OCI-M1 (cell line): ENCODE measurements around the gene LRRC45.
"Not testable (repeated sequence)": the region's sequence is repeated elsewhere in the genome, so short reads cannot be mapped to it uniquely, and the experiment has no call there.

Experiments used
- DNase-seq: peaks from one replicate; lab custom pipeline; 2025; lab: John Stamatoyannopoulos, UW

Gene LRRC45

GRCh38 chr17:82022981-82023446, at the start of gene LRRC45:
TSS of gene LRRC45 (plus strand) at chr17:82023305. CDS start at chr17:82023644, 339 bp downstream.
- peak; percentile 99 for DNase-seq

DNA sequence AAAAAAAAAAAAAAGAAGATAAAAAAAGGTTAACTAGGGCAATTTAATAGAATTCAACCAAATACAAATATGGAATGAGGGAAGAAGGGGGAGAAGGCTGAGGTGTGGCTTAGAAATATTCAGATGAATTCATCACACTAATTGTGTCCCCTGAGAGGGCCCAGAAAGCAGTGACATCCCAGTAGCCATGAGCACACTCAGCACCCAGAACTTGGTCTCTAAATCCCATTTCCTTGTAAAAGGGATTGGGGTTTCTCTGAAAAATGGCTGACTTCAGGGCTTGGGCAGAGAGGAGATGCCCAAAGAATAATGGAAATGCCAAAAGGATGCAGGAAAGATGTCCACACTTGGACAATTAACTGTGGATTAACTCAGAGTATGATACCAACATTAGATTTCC, 49.7 kb upstream of the LRRC45 start:
- no peak for DNase-seq

DNA sequence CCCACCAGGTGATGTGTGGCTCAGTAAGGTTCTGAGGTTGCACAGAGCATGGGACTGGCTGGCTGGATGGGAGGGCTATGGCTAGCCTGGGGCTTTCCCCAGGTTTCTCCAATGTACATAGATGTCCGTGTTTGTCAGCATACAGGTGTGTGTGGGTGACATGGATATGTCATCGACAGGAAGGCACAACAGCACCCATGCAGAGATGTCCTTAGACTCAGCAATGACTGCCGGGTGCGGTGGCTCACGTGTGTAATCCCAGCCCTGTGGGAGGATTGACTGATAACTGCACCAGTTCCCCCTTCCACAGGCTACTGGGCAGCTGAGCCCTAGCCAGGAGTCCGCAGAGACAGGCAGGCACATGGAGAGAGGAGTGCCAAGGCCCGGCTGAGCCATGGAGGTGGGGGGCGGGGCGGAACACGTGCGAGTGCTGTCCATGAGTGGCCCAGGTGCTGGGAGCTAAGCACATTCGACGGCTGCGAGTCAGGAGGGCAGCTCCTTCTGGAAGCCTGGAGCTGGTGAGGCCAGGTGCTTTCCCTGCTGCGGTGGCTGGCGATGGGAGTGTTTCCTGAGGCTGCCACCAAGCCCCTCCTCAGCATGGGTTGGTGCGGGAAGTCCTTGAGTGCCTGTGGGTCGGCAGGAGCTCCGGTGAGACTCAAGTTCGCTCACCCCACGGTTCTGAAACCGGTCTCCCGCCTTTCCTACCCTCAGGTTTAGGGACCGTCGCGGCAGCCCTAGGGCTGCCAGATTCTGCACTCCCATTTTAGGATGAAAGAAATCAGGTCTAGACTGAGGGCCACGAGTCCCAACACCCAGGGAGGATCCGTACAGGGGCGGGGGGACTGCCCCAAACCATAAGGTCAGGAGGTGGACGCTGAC, 46.5 kb upstream of the LRRC45 start:
- peak; percentile 64 for DNase-seq

GRCh38 chr17:81977211-81977808, 45.8 kb upstream of the LRRC45 start, which contains the start of gene ASPSCR1:
TSS of gene ASPSCR1 (plus strand) at chr17:81977629. CDS start at chr17:81977647, 18 bp downstream.
- DNase-seq, result peak; percentile 93

DNA sequence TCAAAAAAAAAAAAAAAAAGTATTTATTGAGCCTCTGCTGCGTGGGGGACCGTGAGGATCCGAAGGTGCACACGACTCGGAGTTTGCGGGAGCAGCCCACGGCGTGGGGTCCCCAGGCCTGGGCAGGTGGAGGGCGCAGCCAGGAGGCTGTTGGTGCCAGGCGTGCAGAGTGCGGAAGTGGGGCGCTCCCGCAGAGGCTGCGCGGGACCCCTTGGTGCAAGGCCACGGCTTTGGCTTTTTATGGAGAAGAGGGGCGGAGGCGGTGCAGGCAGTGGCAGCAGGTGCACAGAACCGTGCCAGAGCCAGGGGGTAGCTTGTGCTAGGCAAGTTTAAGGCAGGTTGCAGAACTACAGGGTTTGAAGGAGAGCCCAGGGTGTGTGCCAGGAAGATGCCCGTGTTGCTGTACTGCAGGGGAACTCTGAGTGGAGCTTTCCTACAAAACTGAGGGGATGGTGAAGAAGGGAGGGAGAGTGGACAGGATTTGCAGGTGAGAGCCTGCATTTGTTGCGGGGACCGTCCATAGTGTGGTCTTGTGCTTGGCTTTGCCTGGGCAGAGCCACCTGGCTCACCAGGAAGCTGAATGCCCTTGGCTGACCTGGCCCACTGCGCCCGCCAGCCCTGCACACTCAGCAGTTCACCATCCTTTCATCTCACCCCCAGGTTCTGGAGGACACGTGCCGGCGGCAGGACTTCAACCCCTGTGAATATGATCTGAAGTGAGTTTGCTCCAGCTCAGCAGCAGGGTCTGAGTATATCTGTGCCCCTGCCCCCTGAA, 44.4 kb upstream of the LRRC45 start:
- DNase-seq, result no peak

GRCh38 chr17:81980122-81980521, 43.0 kb upstream of the LRRC45 start:
- DNase-seq, result no peak

DNA sequence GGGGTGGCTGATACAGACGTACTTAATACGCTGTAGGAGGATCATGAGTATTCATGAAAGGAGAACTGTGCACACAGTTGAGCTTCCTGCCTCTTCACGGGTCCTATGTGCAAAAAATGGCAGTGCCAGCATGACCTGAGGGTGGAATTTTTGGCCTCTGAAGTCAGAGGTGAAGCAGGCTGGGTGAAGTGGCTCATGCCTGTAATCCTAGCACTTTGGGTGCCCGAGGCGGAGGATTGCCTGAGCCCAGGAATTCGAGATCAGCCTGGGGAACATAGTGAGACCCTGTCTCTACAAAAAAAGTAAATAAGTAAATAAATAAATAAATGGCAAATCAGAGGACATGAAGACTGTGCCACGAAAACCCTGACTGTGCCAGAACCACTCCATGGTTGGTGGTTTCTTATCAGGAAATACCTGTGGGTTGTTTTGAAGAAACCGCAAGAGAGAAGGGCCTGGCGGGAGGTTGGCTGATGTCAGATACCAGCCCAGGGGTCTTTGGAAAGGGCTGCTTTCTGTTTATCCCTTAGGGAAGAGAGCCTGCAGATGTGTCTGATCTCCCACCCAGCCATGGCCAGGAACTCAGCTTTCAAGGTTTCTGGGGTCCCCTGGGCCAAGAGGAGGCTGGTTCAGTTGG, 42.3 kb upstream of the LRRC45 start:
- peak; percentile 63 for DNase-seq

- not testable (repeated sequence) for DNase-seq
Measured at GRCh38 chr17:81981511-81981910, 41.6 kb upstream of the LRRC45 start.

DNA sequence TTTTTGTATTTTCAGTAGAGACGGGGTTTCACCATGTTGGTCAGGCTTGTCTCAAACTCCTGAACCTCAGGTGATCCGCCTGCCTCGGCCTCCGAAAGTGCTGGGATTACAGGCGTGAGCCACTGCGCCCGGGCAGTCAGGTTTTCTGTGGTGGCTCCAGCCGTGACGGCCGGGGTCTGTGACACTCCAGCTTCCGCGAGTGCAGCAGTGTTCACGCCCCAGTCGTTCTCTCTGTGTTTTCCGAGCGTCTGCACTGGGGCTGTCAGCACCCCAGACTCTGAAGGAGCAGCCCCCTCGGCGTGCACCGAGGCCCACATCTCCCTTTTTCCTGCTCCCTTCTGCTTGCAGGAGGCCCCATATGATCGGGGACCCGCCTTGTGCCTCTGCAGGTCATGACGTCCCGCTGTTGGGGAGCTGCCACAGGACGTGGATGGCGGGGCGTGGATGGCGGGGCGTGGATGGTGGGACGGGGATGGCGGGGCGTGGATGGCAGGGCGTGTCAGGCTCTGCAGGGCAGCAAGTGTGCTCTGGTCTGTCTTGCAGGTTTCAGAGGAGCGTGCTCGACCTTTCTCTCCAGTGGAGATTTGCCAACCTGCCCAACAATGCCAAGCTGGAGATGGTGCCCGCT, 40.0 kb upstream of the LRRC45 start:
- no peak for DNase-seq

GRCh38 chr17:81983639-81984373, 39.3 kb upstream of the LRRC45 start:
- no peak for DNase-seq

- DNase-seq, result no peak
Measured at GRCh38 chr17:81984773-81985410, 38.2 kb upstream of the LRRC45 start.

GRCh38 chr17:81986606-81987005, 36.5 kb upstream of the LRRC45 start:
- no peak for DNase-seq

DNA sequence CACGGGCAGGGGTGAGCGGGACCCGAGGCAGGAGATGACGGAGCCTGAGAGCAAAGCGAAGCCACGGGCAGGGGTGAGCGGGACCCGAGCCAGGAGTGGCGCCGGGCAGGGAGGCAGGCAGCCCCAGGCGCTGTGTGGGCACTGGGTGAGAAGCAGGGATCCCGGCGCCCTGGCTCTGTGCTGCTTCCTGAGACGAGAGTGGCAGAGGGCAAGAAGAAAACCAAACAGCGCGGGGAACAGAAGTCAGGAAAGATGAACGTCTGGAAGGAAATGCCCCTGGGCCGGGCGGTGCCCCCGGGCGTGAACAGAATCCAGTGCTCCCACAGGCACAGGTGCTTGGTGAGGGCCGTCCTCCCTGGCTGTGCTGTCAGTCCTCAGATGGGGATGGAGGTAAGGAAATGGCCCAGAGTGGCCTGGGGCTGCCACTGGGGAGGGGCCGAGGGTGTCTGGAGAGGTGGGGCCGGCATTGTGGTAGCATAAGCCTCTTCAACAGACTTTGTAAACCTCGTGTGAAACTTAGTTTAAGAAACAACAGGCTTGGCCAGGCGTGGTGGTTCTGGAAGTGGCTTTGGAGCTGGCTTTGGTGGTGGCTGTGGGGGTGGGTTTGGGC, 35.8 kb upstream of the LRRC45 start:
- no peak for DNase-seq

- no peak for DNase-seq
Measured at GRCh38 chr17:81990836-81991683, 32.0 kb upstream of the LRRC45 start.

GRCh38 chr17:81991684-81992305, 31.3 kb upstream of the LRRC45 start:
- no peak for DNase-seq

GRCh38 chr17:81992306-81993102, 30.6 kb upstream of the LRRC45 start:
- DNase-seq, result no peak
